GM19240 (cell line): Measurements from ENCODE around the gene NPEPPS.
A peak's percentile ranks its signal among the peaks of the same experiment; 100 is the strongest.

ENCODE experiments used
- DNase-seq: peaks from one replicate; pipeline ENCODE4 v3.0.0; 2011; ENCODE audit warnings: low spot score; ENCODE audit not compliant: insufficient read length

The NPEPPS gene

GRCh38 chr17:47663912-47664623 is 133.2 kb downstream of the NPEPPS start:
- peak; percentile 21 for DNase-seq

GRCh38 chr17:47664624-47664941 is 133.7 kb downstream of the NPEPPS start:
- no peak for DNase-seq

DNA sequence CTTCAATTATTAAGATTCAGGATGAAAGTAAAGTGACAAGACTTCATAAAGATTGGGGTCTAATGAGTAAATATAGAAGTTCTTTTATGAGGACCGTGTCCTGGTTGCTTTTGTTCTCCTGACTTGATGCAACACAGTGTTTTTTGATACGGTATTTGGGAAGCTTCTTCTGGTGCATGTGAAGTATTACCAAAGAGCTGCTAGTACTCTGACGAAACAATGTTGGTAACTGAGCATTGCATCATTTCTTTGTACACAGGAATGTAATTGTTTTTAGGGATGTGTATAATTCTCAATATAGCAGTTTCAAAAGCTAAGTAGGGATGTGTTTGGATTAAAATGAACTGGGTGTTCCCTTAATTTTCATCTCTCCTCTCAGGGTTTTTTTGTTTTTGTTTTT is 134.7 kb downstream of the NPEPPS start:
- no peak for DNase-seq

DNA sequence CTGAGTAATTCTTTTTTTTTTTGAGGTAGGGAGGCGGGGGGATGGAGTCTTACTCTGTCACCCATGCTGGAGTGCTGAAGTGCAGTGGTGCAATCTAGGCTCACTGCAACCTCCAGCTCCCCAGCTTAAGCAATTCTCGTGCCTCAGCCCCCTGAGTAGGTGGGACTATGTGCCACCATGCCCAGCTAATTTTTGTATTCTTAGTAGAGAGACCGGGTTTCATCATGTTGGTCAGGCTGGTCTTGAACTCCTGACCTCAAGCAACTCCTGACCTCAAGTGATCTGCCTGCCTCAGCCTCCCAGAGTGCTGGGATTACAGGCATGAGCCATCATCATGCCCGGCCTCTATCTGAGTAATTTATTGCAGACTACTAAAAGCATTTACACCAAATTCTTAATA is 138.2 kb downstream of the NPEPPS start:
- DNase-seq: no peak

GRCh38 chr17:47670064-47670463 is 139.2 kb downstream of the NPEPPS start:
- DNase-seq: no peak
